SK-N-MC (cell line): ENCODE results near the gene CHST12.

Source experiments
- EZH2 ChIP-seq: fragments of 200-600 bp; sonication (generic); IDR thresholded peaks from one replicate; pipeline ENCODE4 v1.6.1; 2017; ENCODE audit warnings: antibody characterized with exemption
- FOXP2 ChIP-seq: optimal IDR thresholded peaks from 2 replicates; pipeline ENCODE3; 2011; ENCODE audit warnings: mild to moderate bottlenecking, moderate library complexity; ENCODE audit not compliant: insufficient read depth; ENCODE audit errors: extremely low read length, control extremely low read depth

- TF ChIP-seq EZH2 (no peak), FOXP2 (no peak)
Observed at GRCh38 chr7:2443491-2443890, 40.1 kb downstream of the CHST12 start.
